Left cardiac atrium (tissue), 4 donors: ENCODE measurements around the gene SCG5. TPM values are rescaled to one million over a fixed set of nuclear protein-coding genes. Genes with fewer than 3 reads are reported as not detected.
"Not testable (repeated sequence)": the region's sequence is repeated elsewhere in the genome, so short reads cannot be mapped to it uniquely, and the experiment has no call there.

Source experiments
- ATAC-seq, 2 donors: fragments of 200-7000 bp; cut with Tn5 transposase; one replicate each; pipeline ENCODE4 v1.9.1; 2020; ENCODE audit warnings: mild to moderate bottlenecking in 2 of 2, moderate library complexity in 2 of 2
- DNase-seq: peaks from one replicate; pipeline ENCODE4 v3.0.0-alpha.2; 2020
- intact Hi-C, 2 donors: fragments of 100-400 bp; cut with DNase I; formaldehyde crosslinking; loops; one replicate each; pipeline versions ENCODE4 v1.14.1 to v1.15.1; 2022 to 2023
- long read RNA-seq: library from polyadenylated mRNA; unstranded; transcript quantifications from one replicate; pipeline ENCODE4 v2.0.0, GENCODE V29; 2021
- total RNA-seq, 2 donors: library from RNA; stranded (reverse); fragmentation: NEBNext Ultra II Directional; extraction: Animal tissue kit (Norgen Biotek cat#: 25700); gene quantifications; one replicate each; pipeline ENCODE4 v1.2.1, GENCODE V29; 2021
- donor health status: DM: no; HTN: yes; CAD: no.
- donor health status: DM: no; HTN: yes; CAD: no; lungs with severe emphysema.
- donor health status: DM: yes; HTN: yes; CAD: no.
- donor health status: Dilated cardiomyopathy.

SCG5 gene, protein sequence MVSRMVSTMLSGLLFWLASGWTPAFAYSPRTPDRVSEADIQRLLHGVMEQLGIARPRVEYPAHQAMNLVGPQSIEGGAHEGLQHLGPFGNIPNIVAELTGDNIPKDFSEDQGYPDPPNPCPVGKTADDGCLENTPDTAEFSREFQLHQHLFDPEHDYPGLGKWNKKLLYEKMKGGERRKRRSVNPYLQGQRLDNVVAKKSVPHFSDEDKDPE
- under 1 TPM; 0.73 to 0.91 TPM for total RNA-seq
- long read RNA-seq: 0 reads

- ATAC-seq (peak; percentile 53 to 91), DNase-seq (no peak)
- intact Hi-C loops: no loop called here
These were observed at the start of gene SCG5 for GRCh38 chr15:32641517-32642059. Gene SCG5 (plus strand): TSS chr15:32641710. CDS start chr15:32643593, 1,883 bp downstream.

GRCh38 chr15:32593151-32593550 lies 48.4 kb upstream of the SCG5 start, which contains the start of gene GOLGA8N:
Gene GOLGA8N (plus strand): TSS chr15:32593456.
- DNase-seq, ATAC-seq, intact Hi-C loops: not testable (repeated sequence)

- intact Hi-C loops, DNase-seq, ATAC-seq: not testable (repeated sequence)
These were observed 32.0 kb upstream of the SCG5 start for GRCh38 chr15:32609518-32609917.

- DNase-seq, intact Hi-C loops, ATAC-seq: not testable (repeated sequence)
These were observed 30.8 kb upstream of the SCG5 start for GRCh38 chr15:32610719-32611118.

DNA sequence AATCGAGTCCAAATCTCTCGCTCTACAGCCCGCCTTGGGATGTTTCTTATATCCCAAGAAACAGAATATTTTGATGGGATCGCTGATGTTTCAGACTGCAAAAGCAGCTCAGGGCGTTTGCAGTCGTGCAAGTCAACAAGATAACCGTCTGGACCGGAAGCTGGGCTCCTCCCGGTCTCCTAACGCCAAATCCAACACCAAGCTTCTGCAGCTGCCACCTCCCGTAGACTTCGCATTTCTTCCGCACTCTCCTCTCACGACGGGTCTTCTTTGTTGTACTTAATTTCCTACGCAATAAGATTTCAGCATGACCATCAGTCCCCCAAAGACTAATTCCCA lies 26.8 kb upstream of the SCG5 start:
- DNase-seq (peak; percentile 55), ATAC-seq (peak; percentile 82 to 85)
- intact Hi-C loops: not testable (repeated sequence)

GRCh38 chr15:32615051-32615870 lies 26.2 kb upstream of the SCG5 start, which contains the start of gene ARHGAP11A:
Gene ARHGAP11A (plus strand): TSS chr15:32615504. CDS start chr15:32616212, 708 bp downstream.
- ATAC-seq (peak; percentile 92 to 96), DNase-seq (peak; percentile 78)
- intact Hi-C loops: not testable (repeated sequence)

GRCh38 chr15:32615871-32616426 lies 25.6 kb upstream of the SCG5 start:
- intact Hi-C loops, DNase-seq, ATAC-seq: not testable (repeated sequence)

DNA sequence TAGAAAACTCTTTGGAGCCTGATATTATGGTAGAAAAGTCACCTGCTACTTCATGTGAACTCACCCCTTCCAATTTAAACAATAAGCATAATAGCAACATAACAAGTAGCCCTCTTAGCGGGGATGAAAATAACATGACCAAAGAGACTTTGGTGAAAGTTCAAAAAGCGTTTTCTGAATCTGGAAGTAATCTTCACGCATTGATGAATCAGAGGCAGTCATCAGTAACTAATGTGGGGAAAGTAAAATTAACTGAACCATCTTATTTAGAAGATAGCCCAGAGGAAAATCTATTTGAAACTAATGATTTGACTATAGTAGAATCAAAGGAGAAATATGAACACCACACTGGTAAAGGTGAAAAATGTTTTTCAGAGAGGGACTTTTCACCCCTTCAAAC lies 5.1 kb upstream of the SCG5 start:
- DNase-seq (no peak), ATAC-seq (no peak)
- intact Hi-C loops: no loop called here

DNA sequence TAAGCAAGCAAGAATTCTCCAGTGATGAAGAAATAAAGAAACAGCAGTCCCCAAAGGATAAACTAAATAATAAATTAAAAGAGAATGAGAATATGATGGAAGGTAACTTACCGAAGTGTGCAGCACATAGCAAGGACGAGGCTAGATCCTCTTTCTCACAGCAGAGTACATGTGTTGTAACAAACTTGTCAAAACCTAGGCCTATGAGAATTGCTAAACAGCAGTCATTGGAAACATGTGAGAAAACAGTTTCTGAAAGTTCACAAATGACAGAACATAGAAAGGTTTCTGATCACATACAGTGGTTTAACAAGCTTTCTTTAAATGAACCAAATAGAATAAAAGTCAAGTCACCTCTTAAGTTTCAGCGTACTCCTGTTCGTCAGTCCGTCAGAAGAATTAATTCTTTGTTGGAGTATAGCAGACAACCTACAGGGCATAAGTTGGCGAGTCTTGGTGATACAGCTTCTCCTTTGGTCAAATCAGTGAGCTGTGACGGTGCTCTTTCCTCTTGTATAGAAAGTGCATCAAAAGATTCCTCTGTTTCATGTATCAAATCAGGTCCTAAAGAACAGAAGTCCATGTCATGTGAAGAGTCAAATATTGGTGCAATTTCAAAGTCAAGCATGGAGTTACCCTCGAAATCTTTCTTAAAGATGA lies 4.5 kb upstream of the SCG5 start:
- intact Hi-C loops: no loop called here
- no peak for DNase-seq
- no peak for ATAC-seq

DNA sequence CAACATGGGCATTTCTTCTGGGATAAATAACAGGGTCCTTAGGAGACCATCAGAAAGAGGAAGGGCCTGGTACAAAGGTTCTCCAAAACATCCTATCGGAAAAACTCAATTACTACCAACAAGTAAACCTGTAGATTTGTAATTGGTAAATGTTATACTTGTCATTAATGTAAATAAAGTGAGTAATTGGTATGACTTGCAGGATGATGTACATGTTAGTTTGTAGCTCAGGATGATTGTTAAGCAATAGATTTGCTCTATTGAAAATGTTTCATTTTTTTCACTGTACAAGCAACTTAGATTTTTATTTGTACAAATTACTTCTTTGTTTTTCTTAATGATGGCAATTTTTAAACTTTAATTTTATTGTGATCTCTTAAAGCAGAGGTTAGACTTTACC lies 3.8 kb upstream of the SCG5 start:
- DNase-seq (no peak), ATAC-seq (no peak)
- intact Hi-C loops: no loop called here

DNA sequence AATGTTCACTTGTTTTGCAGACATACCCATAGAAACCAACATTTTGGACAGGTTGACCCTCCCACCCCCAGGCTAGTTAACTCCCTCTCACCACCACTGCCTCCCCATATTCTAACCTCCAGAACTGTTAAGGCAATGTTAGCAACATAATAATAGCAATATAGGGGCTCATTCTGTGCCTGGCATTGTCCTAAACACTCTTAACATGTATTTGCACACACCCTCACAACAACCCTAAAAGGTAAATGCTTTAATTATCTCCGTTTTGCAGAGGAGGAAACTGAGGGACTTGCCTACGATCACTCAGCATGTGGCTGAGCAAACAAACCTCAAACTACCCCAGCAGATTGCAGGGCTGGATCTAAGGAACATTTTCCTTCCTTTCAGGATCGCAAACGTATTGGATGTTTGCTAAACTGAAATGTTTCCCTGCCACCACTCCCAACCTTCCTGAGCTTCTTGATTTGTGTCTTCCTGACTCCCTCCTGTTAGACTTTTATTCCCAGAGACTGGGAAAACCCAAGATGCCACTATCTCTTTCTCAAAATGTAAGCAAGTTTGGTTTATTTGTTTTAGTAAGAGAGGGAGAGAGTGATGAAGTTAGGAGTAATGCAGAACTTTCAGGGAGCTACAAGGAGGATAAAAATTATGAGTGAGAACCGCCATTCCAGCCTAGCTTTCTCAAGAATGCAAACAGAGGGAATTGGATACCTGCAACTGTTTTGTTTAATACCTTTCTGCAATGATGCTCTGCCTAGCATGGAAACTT lies 1.3 kb downstream of the SCG5 start:
- no peak for ATAC-seq

DNA sequence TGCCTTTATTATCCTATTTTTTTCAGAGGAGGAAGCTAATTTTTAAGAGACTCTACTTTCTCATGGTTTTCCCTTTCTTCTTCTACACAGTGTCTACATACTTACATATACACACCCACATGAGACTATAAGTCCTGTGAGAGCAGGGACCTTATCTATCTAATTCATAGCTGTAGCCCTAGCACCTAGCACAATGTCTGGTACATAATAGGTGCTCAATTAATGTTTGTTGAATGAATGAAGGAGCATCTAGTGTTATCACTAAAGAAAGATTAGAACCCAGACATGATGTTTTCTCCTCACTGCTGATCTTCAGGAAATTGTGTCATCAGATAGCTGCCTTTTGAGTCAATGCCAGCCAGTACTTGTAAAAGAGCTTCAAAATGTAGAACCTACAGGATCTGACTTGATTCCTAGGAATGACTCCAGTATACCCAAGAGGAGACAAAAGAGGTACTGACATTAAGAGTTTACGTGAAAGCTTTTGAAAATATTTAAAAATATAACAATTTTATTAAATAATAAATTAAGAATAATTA lies 2.5 kb downstream of the SCG5 start:
- DNase-seq: no peak
- ATAC-seq: no peak
- intact Hi-C loops: no loop called here

More for the DNA sequence above, 1.3 kb downstream of the SCG5 start:
- no peak for DNase-seq
- intact Hi-C loops: no loop called here

DNA sequence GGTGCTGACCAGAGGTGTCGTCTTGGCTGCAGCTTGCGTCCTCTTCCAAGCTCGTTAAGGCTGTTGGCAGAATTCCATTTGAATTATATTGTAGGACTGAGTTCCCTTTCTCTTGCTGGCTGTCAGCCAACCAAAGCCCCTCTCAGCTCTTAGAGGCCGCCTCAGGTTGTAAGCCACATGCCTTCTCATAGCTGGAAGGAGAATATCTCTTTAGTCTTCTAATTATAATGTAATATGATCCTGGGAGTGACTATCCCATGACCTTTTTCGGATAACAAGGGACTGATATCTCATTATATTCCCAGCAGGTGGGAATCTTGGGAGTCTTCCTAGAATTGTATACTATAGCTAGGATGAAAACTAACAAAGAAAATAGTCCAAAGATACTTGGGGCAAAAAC lies 4.8 kb downstream of the SCG5 start:
- ATAC-seq: no peak
- intact Hi-C loops: no loop called here
- DNase-seq: no peak

- intact Hi-C loops: no loop called here
- no peak for DNase-seq
- no peak for ATAC-seq
These were observed 7.8 kb downstream of the SCG5 start for GRCh38 chr15:32649342-32649741.

GRCh38 chr15:32651229-32651837 lies 9.8 kb downstream of the SCG5 start:
- ATAC-seq: peak; percentile 55 to 67
- intact Hi-C loops: no loop called here
- no peak for DNase-seq

DNA sequence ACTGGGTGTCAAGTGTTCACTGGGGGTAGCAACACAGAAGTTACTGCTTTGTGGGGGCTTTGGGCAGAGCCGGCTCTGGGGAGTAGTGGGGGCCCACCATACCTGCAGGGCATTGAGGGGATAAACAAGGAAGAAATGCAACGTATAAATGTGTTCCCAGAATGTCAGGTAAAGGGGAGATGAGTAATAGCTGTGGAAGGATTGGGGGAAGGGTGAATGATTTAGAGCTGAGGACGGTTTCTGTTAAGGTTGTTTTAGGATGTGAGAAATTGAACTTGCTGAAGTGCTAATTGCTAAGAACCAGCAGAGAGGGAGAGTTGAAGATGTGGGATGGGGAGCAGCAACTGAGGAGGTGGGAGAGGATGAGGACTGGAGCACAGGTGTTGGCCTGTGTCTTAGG lies 10.7 kb downstream of the SCG5 start:
- intact Hi-C loops: no loop called here
- ATAC-seq (no peak), DNase-seq (no peak)

GRCh38 chr15:32656091-32656490 lies 14.6 kb downstream of the SCG5 start:
- ATAC-seq (no peak), DNase-seq (no peak)
- intact Hi-C loops: no loop called here

- no peak for DNase-seq
- no peak for ATAC-seq
- intact Hi-C loops: no loop called here
These were observed 15.0 kb downstream of the SCG5 start for GRCh38 chr15:32656496-32656895.
